CD4-positive, alpha-beta T cell treated with Interleukin-17A for 1 hour (primary cell): ENCODE results near the gene RPL18.

Experiments
- DNase-seq: peaks from one replicate; pipeline ENCODE4 v3.0.0-alpha.2; 2020

RPL18 gene

DNA sequence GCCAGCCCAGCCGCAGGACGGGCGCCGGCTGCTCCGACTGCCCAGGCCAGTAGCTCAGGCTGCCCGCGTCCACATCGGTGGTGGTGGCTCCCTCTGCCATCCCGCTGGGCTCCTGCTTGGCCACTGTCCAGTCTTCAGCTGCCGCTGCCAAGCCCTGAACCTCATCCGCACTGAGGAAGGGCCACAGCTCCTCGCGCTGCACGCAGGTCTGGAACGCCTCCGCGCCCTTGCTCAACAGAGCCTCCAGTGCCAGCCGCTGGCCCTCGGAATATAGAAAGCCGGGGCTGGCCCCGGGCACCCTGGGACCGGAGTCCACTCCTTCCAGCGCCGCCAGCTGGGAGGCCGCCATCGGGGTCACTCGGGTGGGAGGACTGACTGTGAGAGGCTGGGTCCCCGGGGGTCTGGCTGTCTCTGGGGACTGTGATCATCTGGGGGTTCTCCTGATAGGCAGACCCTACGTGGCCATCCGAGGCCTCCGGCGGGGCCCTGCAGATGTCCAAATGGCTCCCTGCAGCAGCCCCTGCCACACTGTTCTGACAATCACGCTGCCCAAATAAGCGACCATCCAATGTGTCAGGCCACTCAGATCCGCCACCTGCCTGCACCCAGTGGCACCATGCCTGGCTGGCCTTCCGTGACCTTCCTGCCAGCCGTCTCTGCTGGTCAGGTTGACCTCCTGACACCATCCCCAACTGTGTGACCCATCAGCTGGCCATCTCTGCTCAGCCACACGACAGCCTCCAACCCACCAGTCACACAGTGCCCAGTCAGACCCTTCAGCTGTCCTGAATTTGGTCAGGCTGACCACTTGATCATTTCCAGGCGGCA lies 5.7 kb downstream of the RPL18 start:
- no peak for DNase-seq

DNA sequence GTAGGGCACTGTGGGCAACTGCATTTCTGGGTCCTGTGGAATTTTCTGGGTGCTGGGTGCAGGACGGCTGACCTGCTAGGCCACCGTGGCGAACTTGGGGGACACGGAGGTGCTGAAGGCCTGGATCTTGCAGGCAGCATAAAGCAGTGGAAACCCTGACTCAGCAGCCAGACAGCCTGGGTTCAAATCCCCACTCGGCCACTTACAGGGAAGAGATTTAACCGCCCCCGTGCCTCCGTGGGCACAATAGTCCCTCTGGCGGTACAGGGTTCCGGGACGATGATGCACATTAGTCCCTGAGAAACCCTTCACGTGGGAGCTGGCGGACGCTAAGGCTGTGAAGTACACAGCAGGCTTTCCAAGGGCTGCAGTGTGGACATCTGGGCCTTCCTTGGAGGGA lies 7.1 kb downstream of the RPL18 start:
- DNase-seq, result no peak

GRCh38 chr19:48609571-48610108 lies 9.3 kb downstream of the RPL18 start:
- DNase-seq, result no peak

DNA sequence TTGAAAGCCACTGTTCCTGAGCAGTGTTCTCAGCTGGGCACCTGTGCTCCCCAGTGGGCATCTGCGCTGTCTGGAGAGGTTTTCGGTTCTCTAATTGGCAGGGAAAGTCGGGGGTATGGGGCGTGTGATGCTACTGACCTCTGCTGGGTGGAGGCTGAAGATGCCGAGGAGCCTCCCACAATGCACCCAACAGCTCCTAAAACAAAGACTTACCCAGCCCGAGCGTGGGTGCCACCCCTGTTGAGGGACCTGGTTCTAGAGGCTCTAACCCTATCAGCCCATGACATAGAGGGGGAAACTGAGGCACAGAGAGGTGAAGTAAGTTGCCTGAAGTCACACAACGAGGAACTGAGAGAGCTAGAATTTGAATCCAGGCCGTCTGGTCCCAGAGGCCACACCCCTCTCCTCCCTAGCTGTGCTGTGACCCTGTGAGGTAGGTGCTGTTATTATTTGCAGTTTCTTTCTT lies 10.1 kb downstream of the RPL18 start:
- DNase-seq, result peak; percentile 75

- DNase-seq, result no peak
Observed at GRCh38 chr19:48607359-48607755, 11.6 kb downstream of the RPL18 start.

DNA sequence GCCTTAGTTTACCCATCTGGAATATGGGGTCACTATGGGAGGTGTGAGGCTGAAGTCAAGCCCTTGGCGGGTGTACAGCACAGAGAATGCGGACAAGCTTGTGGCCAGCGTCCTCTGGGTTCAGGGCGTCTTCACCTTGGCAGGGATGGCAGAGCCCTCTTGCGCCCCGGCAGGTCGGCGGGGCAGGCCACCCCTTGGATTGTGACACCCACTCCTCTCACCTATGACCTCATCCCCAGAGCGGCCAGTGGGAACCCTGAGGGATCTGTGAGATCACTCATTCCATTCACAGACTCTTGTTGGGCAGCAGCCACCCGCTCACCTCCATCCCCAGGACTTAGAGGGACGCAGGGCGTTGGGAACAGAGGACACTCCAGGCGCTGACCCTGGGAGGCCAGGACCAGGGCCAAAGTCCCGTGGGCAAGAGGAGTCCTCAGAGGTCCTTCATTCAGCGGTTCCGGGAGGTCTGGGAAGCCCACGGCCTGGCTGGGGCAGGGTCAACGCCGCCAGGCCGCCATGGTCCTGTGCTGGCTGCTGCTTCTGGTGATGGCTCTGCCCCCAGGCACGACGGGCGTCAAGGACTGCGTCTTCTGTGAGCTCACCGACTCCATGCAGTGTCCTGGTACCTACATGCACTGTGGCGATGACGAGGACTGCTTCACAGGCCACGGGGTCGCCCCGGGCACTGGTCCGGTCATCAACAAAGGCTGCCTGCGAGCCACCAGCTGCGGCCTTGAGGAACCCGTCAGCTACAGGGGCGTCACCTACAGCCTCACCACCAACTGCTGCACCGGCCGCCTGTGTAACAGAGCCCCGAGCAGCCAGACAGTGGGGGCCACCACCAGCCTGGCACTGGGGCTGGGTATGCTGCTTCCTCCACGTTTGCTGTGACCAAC lies 12.3 kb downstream of the RPL18 start, which contains the start of gene SPACA4:
Gene SPACA4 (plus strand): TSS at position 280 of the 896 bp plus-strand sequence. CDS start 237 bp downstream, at position 517.
- DNase-seq, result no peak

GRCh38 chr19:48603850-48604249 lies 15.1 kb downstream of the RPL18 start:
- DNase-seq, result no peak

DNA sequence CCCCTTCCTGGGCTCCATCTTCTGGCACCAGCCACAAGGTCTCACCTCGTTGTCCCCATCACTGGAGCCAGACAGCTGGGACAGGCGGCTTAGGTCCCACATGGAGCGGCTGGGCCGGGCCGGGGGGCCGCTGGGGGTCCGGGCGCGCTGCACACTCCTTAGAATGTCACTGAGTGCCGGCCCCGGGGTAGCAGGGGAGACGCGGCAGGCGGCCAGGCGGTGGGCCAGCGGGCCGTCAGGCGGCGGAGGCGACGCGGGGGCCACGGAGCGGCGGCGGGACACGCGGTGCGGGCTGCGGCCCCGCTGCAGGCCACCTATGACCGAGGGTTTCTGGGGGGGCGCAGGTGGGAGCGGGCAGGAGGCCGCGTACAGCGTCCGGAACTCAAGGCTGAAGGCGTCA lies 15.5 kb downstream of the RPL18 start:
- DNase-seq, result no peak

- DNase-seq, result no peak
Observed at GRCh38 chr19:48603001-48603400, 16.0 kb downstream of the RPL18 start.

- DNase-seq, result no peak
Observed at GRCh38 chr19:48600679-48601417, 18.1 kb downstream of the RPL18 start.

DNA sequence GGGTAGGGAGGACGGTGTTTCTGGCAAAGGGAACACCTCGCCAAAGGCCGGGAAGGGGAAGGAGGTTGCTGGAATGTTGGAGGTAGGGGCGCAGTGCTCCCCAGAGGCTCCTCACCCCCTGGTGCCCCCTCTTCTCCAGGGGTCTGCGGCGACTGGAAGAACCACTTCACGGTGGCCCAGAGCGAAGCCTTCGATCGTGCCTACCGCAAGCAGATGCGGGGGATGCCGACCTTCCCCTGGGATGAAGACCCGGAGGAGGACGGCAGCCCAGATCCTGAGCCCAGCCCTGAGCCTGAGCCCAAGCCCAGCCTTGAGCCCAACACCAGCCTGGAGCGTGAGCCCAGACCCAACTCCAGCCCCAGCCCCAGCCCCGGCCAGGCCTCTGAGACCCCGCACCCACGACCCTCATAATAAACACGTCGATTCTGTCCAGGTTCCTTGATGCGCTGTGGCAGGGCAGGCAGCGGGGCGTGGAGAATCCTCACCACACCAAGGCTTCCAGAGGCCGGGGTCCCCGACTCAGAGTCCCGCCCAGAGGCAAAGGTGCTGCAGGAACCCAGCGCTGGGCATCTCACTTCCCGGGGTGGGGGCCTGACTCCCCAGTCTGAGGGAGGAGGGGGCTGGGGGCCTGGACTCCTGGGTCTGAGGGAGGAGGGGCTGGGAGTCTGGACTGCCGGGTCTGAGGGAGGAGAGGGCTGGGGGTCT lies 19.8 kb downstream of the RPL18 start:
- DNase-seq, result no peak

GRCh38 chr19:48596679-48597465 lies 22.1 kb downstream of the RPL18 start:
- peak; percentile 73 for DNase-seq

GRCh38 chr19:48596237-48596636 lies 22.7 kb downstream of the RPL18 start:
- no peak for DNase-seq

- DNase-seq, result no peak
Observed at GRCh38 chr19:48595833-48596232, 23.1 kb downstream of the RPL18 start.

GRCh38 chr19:48595171-48595570 lies 23.8 kb downstream of the RPL18 start:
- no peak for DNase-seq

DNA sequence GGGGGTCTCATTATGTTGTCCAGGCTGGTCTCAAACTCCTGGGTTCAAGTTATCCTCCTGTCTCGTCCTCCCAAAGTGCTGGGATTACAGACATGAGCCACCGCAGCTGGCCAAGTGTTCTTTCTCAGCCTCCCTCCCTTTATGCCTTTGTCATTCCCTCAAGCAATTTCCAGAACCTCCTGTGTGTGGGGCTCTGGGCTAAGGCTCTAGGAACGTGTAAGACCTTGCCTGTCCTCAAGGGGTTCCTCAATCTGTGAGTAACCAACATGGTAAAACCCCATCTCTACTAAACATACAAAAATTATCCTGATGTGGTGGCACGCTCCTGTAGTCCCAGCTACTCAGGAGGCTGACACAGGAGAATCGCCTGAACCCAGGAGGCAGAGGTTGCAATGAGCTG lies 28.0 kb downstream of the RPL18 start:
- DNase-seq, result no peak

- peak; percentile 86 for DNase-seq
Observed at GRCh38 chr19:48588670-48589401, 30.1 kb downstream of the RPL18 start.

- DNase-seq, result no peak
Observed at GRCh38 chr19:48587387-48587786, 31.6 kb downstream of the RPL18 start.

- DNase-seq, result no peak
Observed at GRCh38 chr19:48582168-48582567, 36.8 kb downstream of the RPL18 start.

- DNase-seq, result no peak
Observed at GRCh38 chr19:48578891-48579290, 40.1 kb downstream of the RPL18 start.
